PC-9 (cell line): ENCODE results near the gene STH. TPM values are rescaled to one million over a fixed set of nuclear protein-coding genes. Genes with fewer than 3 reads are reported as not detected.

ENCODE experiments used
- BruUV-seq: library from RNA; stranded (reverse); fragments of 400-500 nt; replicated peaks from 2 replicates; lab custom pipeline; 2021; lab: Mats Ljungman, UMichigan
- CTCF ChIA-PET: fragments of 300-600 bp; sonication (Branson Sonifier 250); formaldehyde crosslinking; loops from one replicate; lab custom pipeline; 2022; ENCODE audit warnings: antibody characterized with exemption; lab: Charles Lee
- POLR2A ChIA-PET: fragments of 300-600 bp; sonication (Branson Sonifier 250); formaldehyde crosslinking; loops from one replicate; lab custom pipeline; 2022; ENCODE audit warnings: antibody characterized with exemption; ENCODE audit not compliant: unreplicated experiment; lab: Charles Lee
- DNase-seq, 2 experiments: peaks; one replicate each; pipeline versions ENCODE4 v3.0.0 to v3.0.0-alpha.2; 2015 to 2022; ENCODE audit warnings: mixed read lengths in 1 of 2
- H2AFZ ChIP-seq: fragments of 200-600 bp; sonication (generic); 2 replicates; pipeline ENCODE4 v1.8.1; 2017; ENCODE audit warnings: antibody characterized with exemption
- H3F3A ChIP-seq: fragments of 200-600 bp; sonication (generic); 2 replicates; pipeline ENCODE4 v1.8.1; 2017; ENCODE audit warnings: antibody characterized with exemption, mild to moderate bottlenecking, low read depth; ENCODE audit not compliant: insufficient read depth
- H3K27ac ChIP-seq: fragments of 200-600 bp; sonication (generic); 2 replicates; pipeline ENCODE4 v1.6.1; 2016; ENCODE audit warnings: mixed run types
- H3K27me3 ChIP-seq: fragments of 200-600 bp; sonication (generic); 2 replicates; pipeline ENCODE4 v1.6.1; 2016; ENCODE audit warnings: low read depth, mixed run types; ENCODE audit not compliant: insufficient read depth
- H3K36me3 ChIP-seq: fragments of 200-600 bp; sonication (generic); 2 replicates; pipeline ENCODE4 v1.6.1; 2016; ENCODE audit warnings: low read depth, mixed run types
- H3K4me1 ChIP-seq: fragments of 200-600 bp; sonication (generic); replicated peaks from 2 replicates; pipeline ENCODE4 v1.6.1; 2016; ENCODE audit warnings: mixed run types; ENCODE audit not compliant: insufficient read depth
- H3K4me2 ChIP-seq: fragments of 200-600 bp; sonication (generic); 2 replicates; pipeline ENCODE4 v1.6.1; 2017; ENCODE audit warnings: mixed run types
- H3K4me3 ChIP-seq: fragments of 200-600 bp; sonication (generic); 2 replicates; pipeline ENCODE4 v1.6.1; 2016; ENCODE audit warnings: mixed run types
- H3K79me2 ChIP-seq: fragments of 200-600 bp; sonication (generic); 2 replicates; pipeline ENCODE4 v1.6.1; 2017; ENCODE audit warnings: low read depth, mixed run types
- H3K9me2 ChIP-seq: fragments of 200-600 bp; sonication (generic); 2 replicates; pipeline ENCODE4 v1.8.1; 2017; ENCODE audit warnings: mild to moderate bottlenecking; ENCODE audit not compliant: insufficient read depth
- H3K9me3 ChIP-seq: fragments of 200-600 bp; sonication (generic); 2 replicates; pipeline ENCODE4 v1.8.1; 2016; ENCODE audit warnings: low read depth; ENCODE audit not compliant: insufficient read depth
- H4K20me1 ChIP-seq: fragments of 200-600 bp; sonication (generic); 2 replicates; pipeline ENCODE4 v1.8.1; 2017; ENCODE audit not compliant: insufficient read depth
- CTCF ChIP-seq: fragments of 200-600 bp; sonication (generic); conservative IDR thresholded peaks from 2 replicates; pipeline ENCODE4 v1.6.1; 2017; ENCODE audit warnings: mixed run types, antibody characterized with exemption, mild to moderate bottlenecking, moderate library complexity
- EZH2 ChIP-seq: fragments of 200-600 bp; sonication (generic); IDR thresholded peaks from 2 replicates; pipeline ENCODE4 v1.8.0; 2017; ENCODE audit warnings: antibody characterized with exemption, low read depth
- intact Hi-C: fragments of 100-400 bp; cut with micrococcal nuclease; formaldehyde crosslinking; loops from one replicate; pipeline ENCODE4 v1.10.0; 2022; ENCODE audit not compliant: unreplicated experiment
- total RNA-seq: library from RNA; stranded (reverse); gene quantifications from 2 replicates; pipeline ENCODE4 v1.2.3, GENCODE V29; 2021

The STH gene
- total RNA-seq, 1 experiment from 2014 or later = not detected

- H3K36me3 ChIP-seq = peaks cover 42% of the 10 kb centered on the region
- CTCF ChIA-PET = interaction anchor here (0.7 to 1.8 kb wide), 4 partner anchors 11 to 169 kb away, joined by 3 to 17 read pairs (median 8); partner anchors contain the start of gene KANSL1
- peak in 1 of 2 experiments; percentile 6 for DNase-seq
Observed at GRCh38 chr17:46043606-46044005, 44.6 kb downstream of the STH start.

GRCh38 chr17:46044286-46044928 lies 45.4 kb downstream of the STH start:
- POLR2A ChIA-PET = no interaction called here
- Histone ChIP-seq H4K20me1 (peaks cover 17% of the 10 kb centered on the region), H3K9me2 (no peaks in the 10 kb centered on the region), H3K4me3 (no peak overlapping the region), H3K36me3 (peaks cover 41% of the 10 kb centered on the region), H3K27ac (no peak overlapping the region), H3K79me2 (0 out of 2 replicates have a peak, but pooled peaks cover 6% of the 10 kb centered on the region), H3K27me3 (no peaks in the 10 kb centered on the region), H3F3A (peaks cover 22% of the 10 kb centered on the region; the same call in 1 of the 2 replicates), H2AFZ (no peak overlapping the region), H3K9me3 (no peaks in the 10 kb centered on the region), H3K4me2 (no peak overlapping the region), H3K4me1 (no peaks in the 10 kb centered on the region)
- DNase-seq = peak; percentile 55 to 77
- TF ChIP-seq CTCF (peak; percentile 86), EZH2 (no peak)
- intact Hi-C loops = loop anchor here (5.0 kb wide), 2 partner anchors 148 to 168 kb away; partner anchors contain the start of gene KANSL1
- no TSS peak for BruUV-seq
- CTCF ChIA-PET = interaction anchor here (1.0 to 1.8 kb wide), 3 partner anchors 10 to 168 kb away, joined by 3 to 17 read pairs (median 12); partner anchors contain the start of gene KANSL1

More at GRCh38 chr17:46043606-46044005, 44.6 kb downstream of the STH start:
- Histone ChIP-seq H4K20me1 (peaks cover 17% of the 10 kb centered on the region), H3K9me3 (no peaks in the 10 kb centered on the region), H3K4me2 (no peak overlapping the region), H3K27me3 (no peaks in the 10 kb centered on the region), H3K9me2 (no peaks in the 10 kb centered on the region), H3F3A (peaks cover 22% of the 10 kb centered on the region; the same call in 1 of the 2 replicates), H2AFZ (no peak overlapping the region), H3K79me2 (0 out of 2 replicates have a peak, but pooled peaks cover 6% of the 10 kb centered on the region), H3K4me3 (no peak overlapping the region), H3K4me1 (no peaks in the 10 kb centered on the region), H3K27ac (no peak overlapping the region)
- POLR2A ChIA-PET = no interaction called here
- TF ChIP-seq CTCF = no peak
- no peak for TF ChIP-seq EZH2
- intact Hi-C loops = loop anchor here (5.0 kb wide), 2 partner anchors 149 to 169 kb away; partner anchors contain the start of gene KANSL1
- no TSS peak for BruUV-seq

GRCh38 chr17:46044989-46045388 lies 45.9 kb downstream of the STH start:
- no peak overlapping the region for H2AFZ ChIP-seq
- peak in 1 of 2 experiments; percentile 11 for DNase-seq
- no TSS peak for BruUV-seq
- no peak overlapping the region for H3K4me3 ChIP-seq
- peaks cover 22% of the 10 kb centered on the region; the same call in 1 of the 2 replicates for H3F3A ChIP-seq
- no peak overlapping the region for H3K4me2 ChIP-seq
- ChIA-PET POLR2A (no interaction called here), CTCF (interaction anchor here (0.6 to 1.8 kb wide), 3 partner anchors 75 to 167 kb away, joined by 12 to 17 read pairs (median 13); partner anchors contain the start of gene KANSL1)
- peaks cover 35% of the 10 kb centered on the region for H3K36me3 ChIP-seq
- H3K9me2 ChIP-seq = no peaks in the 10 kb centered on the region
- H3K4me1 ChIP-seq = no peaks in the 10 kb centered on the region
- 0 out of 2 replicates have a peak, but pooled peaks cover 6% of the 10 kb centered on the region for H3K79me2 ChIP-seq
- no peak overlapping the region for H3K27ac ChIP-seq
- no peaks in the 10 kb centered on the region for H3K27me3 ChIP-seq
- H3K9me3 ChIP-seq = no peaks in the 10 kb centered on the region
- intact Hi-C loops = loop anchor here (5.0 kb wide), 2 partner anchors 147 to 167 kb away; partner anchors contain the start of gene KANSL1
- TF ChIP-seq EZH2 (no peak), CTCF (no peak)
- peaks cover 17% of the 10 kb centered on the region for H4K20me1 ChIP-seq
